ENCODE results near the gene PRKRIP1. TPM values are rescaled to one million over a fixed set of nuclear protein-coding genes. Genes with fewer than 3 reads are reported as not detected.

The PRKRIP1 gene
- total RNA-seq, 1 experiment from 2014 or later = 38.8 TPM

DNA sequence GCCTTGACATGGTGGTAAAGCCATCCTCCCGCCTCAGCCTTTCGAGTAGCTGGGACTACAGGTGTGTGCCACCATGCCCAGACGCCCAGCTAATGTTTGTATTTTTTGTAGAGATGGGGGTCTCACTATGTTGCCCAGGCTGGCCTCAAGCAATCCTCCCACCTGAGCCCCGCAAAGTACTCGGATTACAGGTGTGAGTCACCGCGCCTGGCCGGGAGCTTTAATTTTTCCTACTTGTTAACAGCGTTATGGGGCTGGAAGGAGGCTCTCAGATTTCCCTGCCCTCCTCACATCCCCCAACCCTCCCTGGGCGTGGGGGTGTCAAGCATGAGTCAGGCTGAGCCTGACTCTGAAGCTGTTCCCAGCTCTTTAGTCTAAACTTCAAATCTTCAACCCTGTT lies 60.2 kb downstream of the PRKRIP1 start:
- Mint-ChIP-seq H3K4me1 (peaks cover 4 to 7% of the 10 kb centered on the region in 2 experiments), H3K4me3 (no peak overlapping the region), H3K27me3 (ENCODE audit: low read depth) (no peaks in the 10 kb centered on the region; the same call in 1 of the 2 replicates), H3K36me3 (ENCODE audit: insufficient read depth in 1 of 3, low read depth in 3 of 3) (peaks cover 7 to 40% (median 39%) of the 10 kb centered on the region in 3 experiments; a peak in 6 of 7 replicates), H3K27ac (peak overlapping the region in 1 of 3 experiments; percentile 68; a peak in 1 of 7 replicates), H3K9me3 (no peaks in the 10 kb centered on the region)
- no peak for DNase-seq
- Histone ChIP-seq H2AFZ (ENCODE audit: low read length) (no peak overlapping the region), H3K14ac (ENCODE audit: insufficient read depth, low read length) (no peak overlapping the region), H4K8ac (replicated peaks; ENCODE audit: insufficient read length, low read depth, low read length) (no peak overlapping the region), H3K79me1 (ENCODE audit: insufficient read depth, low read depth, low read length, poor library complexity, severe bottlenecking) (no peaks in the 10 kb centered on the region), H3K9ac (ENCODE audit: extremely low read depth, insufficient read length, low read length) (no peak overlapping the region), H3K23me2 (ENCODE audit: insufficient read length, low read depth, low read length, poor library complexity, severe bottlenecking) (no peaks in the 10 kb centered on the region), H4K91ac (ENCODE audit: insufficient read length, low read depth, low read length) (no peak overlapping the region), H3K79me2 (ENCODE audit: insufficient read depth, low read length) (no peaks in the 10 kb centered on the region), H3K27ac (ENCODE audit: insufficient read length, low read depth, low read length) (no peak overlapping the region), H3K56ac (ENCODE audit: insufficient read length, low read depth, low read length) (no peak overlapping the region), H3K27me3 (ENCODE audit: insufficient read depth, low read length) (no peaks in the 10 kb centered on the region), H3K18ac (ENCODE audit: insufficient read length, low read depth, low read length) (no peak overlapping the region), H3K4ac (ENCODE audit: low read depth, low read length) (no peak overlapping the region), H3K4me2 (ENCODE audit: insufficient read depth, insufficient read length, low read length) (no peak overlapping the region), H2BK15ac (ENCODE audit: low read depth, low read length) (no peak overlapping the region), H3K4me1 (ENCODE audit: insufficient read depth, low read length) (no peaks in the 10 kb centered on the region), H3K9me3 (ENCODE audit: control insufficient read depth, low read depth, low read length) (no peaks in the 10 kb centered on the region), H4K5ac (ENCODE audit: insufficient read length, low read depth, low read length) (no peak overlapping the region), H3T11ph (ENCODE audit: low read length) (no peak overlapping the region), H2BK12ac (ENCODE audit: insufficient read length, low read depth, low read length) (no peak overlapping the region), H2BK20ac (ENCODE audit: low read depth, low read length, poor library complexity, severe bottlenecking) (no peak overlapping the region), H3K23ac (ENCODE audit: insufficient read length, low read depth, low read length) (no peak overlapping the region), H2AK5ac (ENCODE audit: insufficient read length, low read length) (no peak overlapping the region), H2BK120ac (ENCODE audit: low read depth, low read length, poor library complexity, severe bottlenecking) (no peak overlapping the region), H2BK5ac (ENCODE audit: insufficient read length, low read length) (no peak overlapping the region), H4K20me1 (ENCODE audit: control insufficient read depth, insufficient read depth, insufficient read length) (no peaks in the 10 kb centered on the region)
- no peak for TF ChIP-seq CTCF (conservative IDR thresholded peaks at IDR 0.05)
- WGBS (ENCODE audit: extremely low coverage, insufficient read length, low lambda C conversion rate) = no CpG with 5 or more reads among the region's 10 CpGs

Data from H9 (cell line).